Measurements from ENCODE around the gene LUZP2.
A peak's percentile ranks its signal among the peaks of the same experiment; 100 is the strongest.

The LUZP2 gene

DNA sequence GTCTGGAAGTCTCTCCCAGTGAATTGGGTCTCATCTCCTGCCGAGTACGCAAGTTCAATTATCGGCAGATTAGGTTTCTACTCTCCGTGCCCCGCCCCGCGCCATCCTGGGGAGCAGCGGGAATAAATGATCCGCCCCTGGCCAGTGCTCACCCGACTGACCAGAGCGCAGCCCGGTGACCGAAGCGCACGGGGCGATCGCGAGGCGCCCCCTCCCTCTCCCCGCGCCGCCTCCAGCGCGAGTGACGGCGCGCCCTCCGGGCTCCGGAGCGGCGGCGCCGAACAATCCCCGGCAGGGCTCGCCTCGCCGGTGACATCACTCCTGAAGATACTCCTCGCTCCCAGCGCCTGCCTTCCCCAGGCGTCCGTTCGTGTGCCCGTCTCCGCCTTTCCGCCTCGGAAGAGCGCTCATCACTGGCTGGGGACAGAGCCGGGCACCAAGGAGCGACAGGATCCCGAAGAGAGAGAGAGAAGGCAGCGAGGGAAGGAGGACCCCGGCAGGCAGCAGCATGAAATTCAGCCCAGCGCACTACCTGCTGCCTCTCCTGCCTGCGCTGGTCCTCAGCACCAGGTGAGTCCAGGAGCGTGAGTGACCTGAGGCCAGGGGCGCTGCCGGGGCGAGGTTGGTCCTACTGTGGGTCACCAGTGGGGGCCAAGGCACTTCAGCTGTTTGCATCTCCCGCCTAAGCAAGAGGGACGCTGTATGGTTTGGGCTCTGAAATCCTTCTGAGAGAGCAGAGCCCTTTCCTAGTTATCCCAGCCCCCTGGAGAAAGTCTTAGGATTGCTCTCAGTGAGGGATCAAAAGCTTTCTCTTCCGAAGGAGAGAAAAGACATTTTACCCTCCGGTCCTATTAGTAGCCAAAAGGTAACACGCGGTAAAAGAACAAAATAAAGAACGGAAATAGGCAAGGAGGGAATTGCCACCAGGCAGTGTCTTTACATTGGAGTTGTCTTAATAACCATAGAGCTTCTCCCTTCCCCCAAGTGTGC is at the start of gene LUZP2:
LUZP2 (plus strand) TSS at position 318 of the 990 bp plus-strand sequence.
- peak; percentile 55 for DNase-seq (ENCODE audit: low spot score)

DNA sequence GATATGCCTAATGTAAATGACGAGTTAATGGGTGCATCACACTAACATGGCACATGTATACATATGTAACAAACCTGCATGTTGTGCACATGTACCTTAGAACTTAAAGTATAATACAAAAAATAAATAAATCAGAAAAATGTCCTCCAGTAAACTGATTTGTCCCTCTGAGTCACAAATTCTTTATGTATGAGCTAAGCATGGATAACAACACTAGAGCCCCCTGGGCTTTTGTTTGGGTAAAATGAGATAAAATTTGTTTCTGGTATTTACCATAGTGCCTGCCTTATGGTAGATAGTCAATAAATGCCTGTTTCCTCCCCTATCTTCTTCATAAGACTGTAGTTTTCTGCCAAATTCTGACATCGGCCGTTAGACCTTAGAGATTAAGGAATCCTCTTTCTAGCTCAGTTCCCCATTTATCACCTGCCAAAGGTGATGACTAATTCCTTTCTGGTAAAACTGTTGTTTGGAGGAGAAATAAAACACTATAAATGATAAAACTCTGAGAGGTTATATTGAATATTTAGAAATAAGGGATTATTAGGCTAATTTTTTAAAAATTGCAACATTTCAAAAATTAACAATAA is 43.6 kb upstream of the LUZP2 start:
- DNase-seq (ENCODE audit: low spot score) = no peak

DNA sequence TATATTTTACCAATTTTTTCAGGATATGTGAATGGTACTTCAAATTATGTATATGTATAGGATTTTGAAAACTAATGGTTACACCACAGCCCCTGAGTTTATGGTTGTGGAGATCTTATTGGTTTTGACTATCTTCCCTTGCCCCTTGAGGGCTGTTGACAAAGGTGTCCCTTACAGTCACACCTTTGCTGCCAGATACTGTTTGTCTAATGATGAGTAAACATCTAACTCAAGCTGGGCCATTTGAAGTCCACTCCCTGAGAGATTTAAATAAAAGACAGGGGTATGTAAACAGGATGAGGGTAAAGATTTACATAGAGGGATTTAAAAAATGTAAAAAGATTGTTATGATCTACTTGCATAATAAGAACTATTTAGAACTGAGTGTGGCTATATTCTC is 38.9 kb upstream of the LUZP2 start:
- DNase-seq (ENCODE audit: low spot score) = no peak

DNA sequence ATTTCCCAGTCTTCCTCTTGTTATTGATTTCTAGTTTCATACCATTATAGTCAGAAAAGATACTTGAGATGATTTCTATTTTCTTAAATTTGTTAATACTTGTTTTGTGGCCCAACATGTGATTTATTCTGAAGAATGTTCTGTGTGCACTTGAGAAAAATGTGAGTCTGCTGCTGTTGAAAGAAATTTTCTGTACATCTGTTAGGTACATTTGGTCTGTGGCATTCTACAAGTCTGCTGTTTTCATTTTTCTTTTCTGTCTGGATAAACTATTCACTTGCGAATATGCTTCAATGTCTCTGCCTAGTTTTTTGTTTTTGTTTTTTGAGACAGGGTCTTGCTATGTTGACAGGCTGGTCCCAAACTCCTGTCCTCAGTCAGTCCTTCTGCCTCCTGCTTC is 26.4 kb upstream of the LUZP2 start:
- no peak for DNase-seq (ENCODE audit: low spot score)

DNA sequence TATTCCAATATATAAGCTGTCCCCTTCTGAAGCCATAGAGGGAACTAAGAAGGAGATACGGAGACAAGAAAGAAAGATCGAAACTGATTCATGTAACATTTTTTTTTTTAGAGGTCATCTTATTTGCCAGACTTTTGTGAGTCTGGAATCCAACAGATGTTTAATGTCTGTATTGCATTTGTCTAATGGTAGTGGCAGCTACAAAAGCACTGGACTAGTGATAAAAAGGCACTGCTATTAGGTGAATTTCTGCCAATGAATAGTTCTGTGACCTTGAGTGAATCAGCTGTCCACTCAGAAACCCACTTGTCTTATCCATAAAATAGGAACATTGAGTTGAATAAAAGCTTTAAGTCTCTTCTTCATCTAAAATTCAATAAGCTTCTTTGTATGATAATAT is 25.8 kb upstream of the LUZP2 start:
- no peak for DNase-seq (ENCODE audit: low spot score)

DNA sequence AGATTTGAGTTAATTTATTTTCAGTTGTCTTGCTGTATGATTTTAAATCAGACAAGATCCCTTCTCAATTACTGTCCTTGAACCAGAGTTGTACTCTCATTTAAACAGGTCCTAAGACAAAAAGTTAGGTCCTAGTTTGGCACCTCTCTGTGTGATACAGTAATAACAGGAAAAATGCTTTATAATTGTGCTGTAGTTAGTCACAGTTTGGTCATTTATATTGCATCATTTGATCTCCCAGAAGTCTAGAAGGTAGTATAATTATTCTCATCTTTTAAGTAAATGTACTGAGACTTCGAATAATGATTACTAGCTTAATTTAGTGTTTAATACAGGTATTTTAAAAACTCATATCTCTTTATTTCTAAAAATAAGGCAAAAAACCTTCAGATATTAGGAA is 18.1 kb upstream of the LUZP2 start:
- no peak for DNase-seq (ENCODE audit: low spot score)

DNA sequence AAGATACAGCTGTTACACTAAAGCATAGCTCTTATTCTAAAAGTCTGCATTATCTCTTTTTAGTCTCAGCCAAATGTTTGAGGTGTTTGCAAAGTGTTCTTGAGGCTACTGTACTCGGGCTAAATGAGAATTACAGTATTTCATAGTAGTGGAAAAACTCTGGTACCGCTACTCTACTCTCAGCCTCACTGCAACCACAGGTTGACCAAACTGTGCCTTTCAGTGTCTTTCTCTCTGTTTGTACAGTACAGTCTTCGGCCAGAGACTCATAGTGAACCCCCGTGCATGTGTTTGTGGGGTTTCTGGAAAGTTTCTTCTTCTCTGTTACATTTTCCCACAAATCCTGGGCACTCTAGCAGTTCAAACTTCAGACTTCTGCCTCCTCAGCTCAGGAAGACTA is 7.4 kb upstream of the LUZP2 start:
- DNase-seq (ENCODE audit: low spot score) = no peak

DNA sequence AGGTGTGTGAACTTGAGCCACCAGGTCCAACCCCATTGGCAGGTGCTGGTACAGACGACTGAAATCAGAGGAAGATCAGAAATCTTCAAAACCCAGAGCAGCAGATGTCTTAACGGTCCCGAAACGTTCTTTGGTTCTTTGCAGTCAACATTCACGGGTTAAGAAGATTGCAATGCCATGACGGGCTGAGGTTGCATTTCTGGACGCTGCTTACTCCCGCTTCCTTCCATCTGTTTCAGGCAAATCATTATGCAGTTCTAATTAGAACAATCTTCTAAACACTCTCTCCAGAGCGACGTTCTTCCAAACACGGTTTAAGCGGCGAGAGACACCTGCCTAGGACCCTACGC is 492 bp upstream of the LUZP2 start:
- peak; percentile 8 for DNase-seq (ENCODE audit: low spot score)

DNA sequence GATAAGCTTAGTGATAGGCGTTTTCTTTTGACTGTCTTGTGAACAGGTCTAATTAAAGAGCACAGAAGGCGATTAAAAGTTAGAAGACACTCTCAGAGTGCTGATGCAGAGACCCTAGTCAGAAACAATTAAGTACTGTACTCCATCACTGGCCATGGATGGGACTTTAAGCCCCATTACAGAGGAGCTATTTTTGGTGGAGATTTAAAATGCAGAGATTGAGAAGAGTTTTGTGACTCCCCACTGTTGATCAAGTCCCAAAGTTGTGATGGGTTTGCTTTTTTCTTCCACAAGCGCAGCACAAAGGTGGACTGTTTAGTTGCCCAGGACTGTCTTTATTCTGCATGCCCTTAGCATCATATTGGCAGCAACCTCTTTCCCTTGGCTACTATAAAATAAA is 978 bp downstream of the LUZP2 start:
- peak; percentile 5 for DNase-seq (ENCODE audit: low spot score)

DNA sequence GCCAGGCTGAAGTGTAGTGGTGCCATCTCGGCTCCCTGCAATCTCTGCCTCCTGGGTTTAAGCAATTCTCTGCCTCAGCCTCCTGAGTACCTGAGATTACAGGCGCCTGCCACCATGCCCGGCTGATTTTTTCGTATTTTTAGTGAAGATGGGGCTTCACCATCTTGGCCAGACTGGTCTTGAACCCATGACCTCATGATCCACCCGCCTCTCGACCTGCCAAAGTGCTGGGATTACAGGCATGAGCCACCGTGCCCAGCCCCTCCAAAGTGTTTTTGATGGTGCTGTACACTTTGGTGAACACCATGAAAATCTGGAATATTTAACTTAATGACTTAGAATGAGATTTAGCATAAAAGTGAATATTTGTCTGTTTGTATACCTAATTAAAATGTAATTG is 5.6 kb downstream of the LUZP2 start:
- DNase-seq (ENCODE audit: low spot score) = no peak

DNA sequence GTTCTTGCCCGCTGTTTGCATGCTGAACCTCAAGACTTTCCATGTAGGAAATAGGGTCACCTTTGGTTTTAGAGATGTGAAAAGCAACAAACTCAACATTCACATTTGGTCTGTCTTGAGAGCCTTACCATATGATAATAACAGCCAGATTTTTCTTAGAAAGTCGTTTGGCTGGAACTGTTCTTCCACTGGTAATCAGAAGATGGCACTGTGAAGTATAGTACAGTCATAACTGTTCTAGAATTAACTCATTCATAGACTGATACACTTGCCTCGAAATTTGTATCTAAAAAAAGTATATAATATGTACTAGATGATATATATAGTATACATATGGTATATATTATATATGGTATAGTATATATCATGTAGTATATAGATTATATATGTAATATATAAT is 12.3 kb downstream of the LUZP2 start:
- no peak for DNase-seq (ENCODE audit: low spot score)

DNA sequence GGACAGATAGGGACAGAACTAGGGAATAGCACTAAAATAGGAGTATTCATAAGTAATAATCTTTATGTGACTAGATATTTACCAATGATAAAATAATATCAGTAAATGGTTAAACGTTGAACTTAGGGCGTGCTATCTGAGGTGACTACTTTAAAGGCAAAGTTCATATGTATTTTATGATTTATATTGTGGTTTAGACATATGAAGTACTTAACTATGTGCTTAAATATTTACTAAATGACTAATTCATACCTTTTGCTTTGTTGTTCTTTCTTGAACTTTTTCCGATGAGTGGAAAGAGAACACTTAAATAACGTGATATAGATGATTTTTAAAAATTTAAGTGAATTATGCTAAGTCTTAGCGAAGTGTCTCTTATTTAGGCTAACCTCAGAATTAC is 14.7 kb downstream of the LUZP2 start:
- no peak for DNase-seq (ENCODE audit: low spot score)

DNA sequence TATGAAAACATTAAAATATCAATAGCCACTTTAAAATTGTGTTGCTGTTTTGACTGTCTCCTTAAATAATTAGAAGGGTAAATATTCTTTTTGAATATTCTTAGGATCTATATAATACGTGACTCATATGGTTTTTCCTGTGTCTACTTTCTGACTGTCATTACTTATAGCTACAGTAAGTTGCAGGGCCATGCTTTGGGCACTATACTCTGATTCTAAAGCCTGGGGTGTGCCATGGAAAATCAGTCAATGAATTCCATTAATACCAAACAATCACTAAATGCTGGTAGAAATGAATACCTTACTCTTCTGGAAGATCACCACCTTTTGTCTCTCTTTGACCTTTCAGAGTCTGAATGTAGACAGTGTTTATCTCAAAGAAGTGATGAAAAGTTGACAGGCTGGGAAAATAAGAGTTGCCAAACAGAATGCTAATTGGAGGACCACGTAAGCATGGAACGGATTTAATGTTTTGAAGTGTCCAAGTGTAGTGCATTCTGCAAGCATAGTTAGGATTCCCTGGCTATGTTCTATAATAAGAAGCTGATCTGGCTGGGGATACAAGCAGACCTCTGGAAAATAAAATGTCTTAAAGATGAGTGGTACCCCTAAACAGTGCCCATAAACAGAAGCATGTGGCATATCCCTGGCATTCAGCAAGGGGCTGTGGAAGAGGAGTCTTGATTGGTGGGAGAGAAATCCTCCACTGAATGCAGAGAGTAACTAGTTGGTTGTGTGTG is 16.8 kb downstream of the LUZP2 start:
- DNase-seq (ENCODE audit: low spot score) = no peak

DNA sequence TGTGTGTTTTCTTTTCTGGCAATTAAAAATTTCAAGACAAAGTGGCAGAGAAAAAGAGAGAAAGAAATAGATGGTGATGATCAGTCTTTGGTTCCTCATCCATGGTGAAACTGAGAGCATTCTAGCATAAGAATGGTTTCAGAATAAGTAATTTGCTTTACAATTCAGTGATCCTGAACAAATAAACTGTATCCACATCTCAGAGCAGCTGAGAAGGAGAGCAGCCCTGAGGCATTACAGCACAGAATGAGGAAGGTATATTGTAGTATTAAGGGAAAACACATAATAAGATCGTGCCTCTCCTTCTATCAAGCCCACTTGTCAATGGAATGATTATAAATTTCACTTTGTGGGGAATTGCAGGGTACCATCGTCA is 17.4 kb downstream of the LUZP2 start:
- DNase-seq (ENCODE audit: low spot score) = no peak

DNA sequence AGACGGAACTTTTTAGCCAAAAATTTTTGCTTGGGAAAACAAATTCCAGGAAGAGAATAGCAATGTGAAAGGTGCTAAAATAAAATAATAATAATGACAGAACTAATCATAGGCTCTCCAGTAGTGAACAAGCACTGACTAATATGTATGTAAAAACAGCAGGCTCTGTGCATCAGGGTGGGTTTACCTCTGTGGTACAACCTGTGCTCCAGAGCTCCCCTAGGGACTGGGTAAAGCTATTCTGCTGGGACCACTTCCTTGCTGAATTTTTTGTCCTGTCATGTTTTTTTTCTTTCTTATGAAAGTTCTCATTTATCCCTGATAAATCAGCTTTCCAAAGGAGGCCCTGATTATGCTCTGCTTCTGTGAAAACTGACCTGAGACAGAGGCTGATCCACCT is 18.8 kb downstream of the LUZP2 start:
- no peak for DNase-seq (ENCODE audit: low spot score)

DNA sequence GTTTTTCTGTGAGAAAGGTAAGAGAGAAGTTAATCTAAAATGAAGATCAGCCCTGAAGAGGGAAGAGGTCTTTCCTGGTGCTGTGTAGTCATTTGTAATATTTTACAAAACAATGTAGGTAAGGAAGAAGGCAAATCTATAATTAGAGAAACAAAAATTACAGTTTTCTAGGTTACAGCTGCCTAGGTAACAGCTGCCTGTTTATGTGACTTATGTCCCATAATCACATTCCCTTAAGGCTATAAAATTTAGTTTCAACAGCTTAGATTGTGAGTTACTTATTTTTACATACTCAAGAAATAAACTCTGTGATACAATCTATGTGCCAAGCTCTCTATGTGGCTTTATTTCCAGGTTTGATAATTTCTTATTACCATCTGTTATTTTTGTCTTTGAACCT is 19.8 kb downstream of the LUZP2 start:
- no peak for DNase-seq (ENCODE audit: low spot score)

DNA sequence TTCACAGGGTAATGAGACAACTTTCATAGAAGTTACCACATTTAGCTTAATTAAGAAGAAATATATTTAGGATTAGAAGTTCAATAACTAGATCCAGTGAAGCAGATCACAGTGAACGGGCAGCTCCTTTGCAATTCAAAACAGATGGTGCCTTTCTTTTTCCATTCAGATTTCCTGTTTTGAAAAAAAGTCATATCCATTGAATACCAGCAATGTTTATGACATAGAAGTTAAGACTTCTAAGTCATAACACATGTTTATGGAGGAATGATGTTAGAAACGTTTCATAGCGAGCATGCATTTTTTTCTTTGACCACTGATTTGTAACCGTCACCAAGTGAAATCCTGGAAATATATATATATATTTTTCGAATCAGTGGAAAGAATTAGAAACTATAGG is 24.7 kb downstream of the LUZP2 start:
- no peak for DNase-seq (ENCODE audit: low spot score)

DNA sequence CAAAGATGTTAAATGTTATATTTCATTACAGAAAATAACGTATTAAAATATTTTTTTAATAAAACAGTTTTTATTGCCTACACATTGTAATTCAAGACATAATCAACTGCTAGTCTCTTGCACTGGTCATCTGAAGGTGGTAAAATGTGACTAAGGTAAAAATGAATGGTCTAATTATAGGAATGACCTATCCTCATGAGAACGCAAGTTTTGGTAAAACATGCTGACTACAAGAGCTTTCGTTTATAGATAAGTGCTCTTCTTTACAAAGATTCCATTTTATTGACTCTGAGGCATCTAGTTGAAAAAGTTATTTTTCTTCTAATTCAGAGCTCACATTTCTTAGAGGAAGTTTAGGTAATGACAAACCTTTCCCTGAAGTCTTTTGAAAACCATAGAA is 27.3 kb downstream of the LUZP2 start:
- DNase-seq (ENCODE audit: low spot score) = no peak

DNA sequence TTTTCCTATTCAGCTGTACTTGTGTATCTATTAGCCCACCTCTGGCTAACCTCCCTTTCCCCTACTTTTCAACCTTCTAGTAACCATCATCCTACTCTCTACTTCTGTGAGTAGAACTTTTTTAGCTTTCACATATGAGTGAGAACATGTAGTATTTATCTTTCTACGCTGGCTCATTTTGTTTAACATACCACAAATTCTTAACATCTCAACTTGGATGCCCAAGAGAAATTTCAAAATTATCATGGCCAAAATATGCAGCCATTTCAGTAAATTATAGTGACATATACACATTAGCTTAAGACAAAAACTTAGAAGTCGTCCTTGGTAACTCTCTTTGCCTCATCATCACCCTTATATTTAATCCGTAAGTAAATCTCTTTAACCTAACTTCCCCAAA is 34.7 kb downstream of the LUZP2 start:
- DNase-seq (ENCODE audit: low spot score) = no peak

DNA sequence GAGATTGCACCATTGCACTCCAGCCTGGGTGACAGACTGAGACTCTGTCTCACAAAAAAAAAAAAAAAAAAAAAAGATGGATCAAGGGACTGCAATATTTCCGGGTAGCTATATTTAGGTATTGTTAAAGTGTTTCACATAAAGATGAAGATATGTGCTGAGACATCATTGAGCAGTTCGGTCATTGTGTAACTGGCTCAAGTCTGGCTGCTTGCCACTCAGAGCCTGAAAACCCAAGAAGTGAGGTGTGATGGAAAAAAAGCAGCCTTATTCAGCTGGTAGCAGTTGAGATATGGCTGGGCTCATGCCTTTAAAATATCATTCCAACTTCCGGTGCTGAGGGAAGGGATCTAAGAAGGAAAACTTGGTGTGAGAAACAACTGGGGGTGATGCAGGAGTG is 46.9 kb downstream of the LUZP2 start:
- no peak for DNase-seq (ENCODE audit: low spot score)

DNA sequence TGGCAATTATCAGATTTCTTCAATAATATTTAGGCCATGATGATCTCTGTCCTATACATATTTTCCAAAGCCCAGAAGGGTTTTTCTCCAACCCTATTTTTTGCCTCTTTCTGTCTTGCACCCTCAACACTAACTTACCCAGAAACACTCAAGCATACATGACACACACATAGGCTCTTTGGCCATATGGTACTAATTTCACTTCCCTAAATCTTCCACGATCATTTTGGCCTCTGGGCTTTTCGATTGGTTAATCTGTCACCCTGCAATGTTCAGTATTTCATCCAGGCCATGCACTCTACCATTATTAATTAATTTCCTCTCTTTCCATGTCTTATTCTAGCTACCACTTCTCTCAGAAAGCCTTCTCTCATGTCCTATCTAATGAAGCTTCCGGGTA is 59.8 kb downstream of the LUZP2 start:
- no peak for DNase-seq (ENCODE audit: low spot score)

DNA sequence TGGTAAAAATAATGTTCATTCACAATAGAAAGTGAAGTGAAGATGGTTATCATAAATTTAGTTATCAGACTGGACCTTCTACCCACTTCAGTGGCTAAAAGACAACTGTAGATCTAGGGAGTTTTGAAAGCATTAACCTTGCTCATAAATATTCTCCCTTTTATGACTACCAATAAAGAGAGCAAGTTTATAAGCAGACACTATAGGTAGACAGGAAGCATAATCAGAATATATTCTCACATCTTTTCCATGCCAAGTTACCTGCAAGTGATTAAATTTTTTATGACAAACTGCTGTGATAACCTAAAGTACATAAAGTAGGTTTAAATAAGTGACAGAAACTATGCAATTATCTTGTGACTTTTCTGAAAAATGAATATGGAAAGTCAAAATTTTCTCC is 62.5 kb downstream of the LUZP2 start:
- no peak for DNase-seq (ENCODE audit: low spot score)

DNA sequence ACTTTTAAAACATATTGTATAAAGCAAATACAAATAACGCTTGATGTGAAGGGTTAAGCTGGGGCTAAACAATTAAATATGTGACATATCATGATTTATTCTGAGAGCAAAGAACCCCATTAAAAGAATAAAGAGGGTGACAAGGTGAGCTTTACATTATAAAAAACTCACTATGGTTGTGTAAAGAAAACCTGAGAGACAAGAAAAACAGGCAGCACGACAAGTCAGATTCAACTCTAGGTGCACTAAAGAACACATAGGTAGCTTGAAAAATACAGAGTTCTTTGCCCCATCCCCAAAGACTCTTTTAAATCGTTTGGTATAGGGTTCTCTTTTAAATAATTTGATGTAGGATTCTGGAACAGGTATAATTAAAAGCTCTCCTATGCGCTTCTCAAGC is 63.5 kb downstream of the LUZP2 start:
- no peak for DNase-seq (ENCODE audit: low spot score)
